Motor neuron (in vitro differentiated cells): Measurements from ENCODE around the gene KIDINS220. TPM values are rescaled to one million over a fixed set of nuclear protein-coding genes. Genes with fewer than 3 reads are reported as not detected.
A peak's percentile ranks its signal among the peaks of the same experiment; 100 is the strongest.

ENCODE experiments used
- ATAC-seq, 8 experiments: fragments of 200-7000 bp; cut with Tn5 transposase; replicated peaks in 6 of 8; 2 replicates each; pipeline ENCODE4 v1.8.0; 2021; ENCODE audit warnings: mild to moderate bottlenecking in 8 of 8, moderate library complexity in 8 of 8
- H3K27ac ChIP-seq, 2 donors: fragments of 250-450 bp; sonication (Bioruptor Pico); 2 replicates each; pipeline ENCODE4 v1.9.0; 2021; ENCODE audit warnings: antibody characterized with exemption in 2 of 2, mild to moderate bottlenecking in 2 of 2, moderate library complexity in 1 of 2
- H3K4me1 ChIP-seq, 2 donors: fragments of 250-450 bp; sonication (Bioruptor Pico); replicated peaks in 1 of 2; 2 replicates each; pipeline ENCODE4 v1.6.1; 2021; ENCODE audit warnings: antibody characterized with exemption in 2 of 2, mild to moderate bottlenecking in 2 of 2, moderate library complexity in 1 of 2
- H3K4me3 ChIP-seq, 5 donors: fragments of 250-450 bp; sonication (Bioruptor Pico); 2 replicates each; pipeline ENCODE4 v1.9.0; 2021; ENCODE audit warnings: antibody characterized with exemption in 5 of 5, mild to moderate bottlenecking in 5 of 5, moderate library complexity in 4 of 5
- WGBS, 10 experiments: fragments of 450-650 bp; shearing (Covaris generic); methylation state at CpG; one replicate each; pipeline ENCODE4 v1.0.0; 2022; 5-methylcytosine and 5-hydroxymethylcytosine counted together
- in situ Hi-C, 9 experiments: fragments of 400-800 bp; cut with MboI; loops; one replicate each; pipeline ENCODE4 v1.15.0; 2021; ENCODE audit warnings: low sequenced_read_pairs in 9 of 9, low pct_unique_long_range_greater_than_20kb in 2 of 9; ENCODE audit not compliant: unreplicated experiment in 9 of 9
- total RNA-seq, 8 experiments: library from RNA; unstranded; fragments of 300-600 nt; gene quantifications; 2 replicates each; pipeline versions ENCODE4 v1.2.3 to v1.2.4, GENCODE V29; 2022

Gene KIDINS220
- total RNA-seq: 100 to 1,000 TPM in 5 of 8 experiments, 10 to 100 TPM in 3; 33.3 to 202 (median 147) TPM

GRCh38 chr2:8836971-8837794 lies at the start of gene KIDINS220:
KIDINS220 (minus strand) TSS chr2:8837613; CDS start chr2:8827093, 10,520 bp downstream.
- Histone ChIP-seq H3K27ac (peak within 1 kb of the TSS; percentile 84 to 88), H3K4me3 (peak within 1 kb of the TSS; percentile 91 to 100 (median 98)), H3K4me1 (peaks cover 12 to 36% of the 10 kb centered on the region in 2 donors)
- in situ Hi-C loops: no loop called here
- 0 to 1% (median 0%) methylated on average over 1 to 12 of the region's 67 CpGs; no CpG with 5 or more reads in 4 of the 10 experiments for whole genome bisulfite sequencing, 10 experiments
- ATAC-seq: peak; percentile 82 to 91 (median 88)

DNA sequence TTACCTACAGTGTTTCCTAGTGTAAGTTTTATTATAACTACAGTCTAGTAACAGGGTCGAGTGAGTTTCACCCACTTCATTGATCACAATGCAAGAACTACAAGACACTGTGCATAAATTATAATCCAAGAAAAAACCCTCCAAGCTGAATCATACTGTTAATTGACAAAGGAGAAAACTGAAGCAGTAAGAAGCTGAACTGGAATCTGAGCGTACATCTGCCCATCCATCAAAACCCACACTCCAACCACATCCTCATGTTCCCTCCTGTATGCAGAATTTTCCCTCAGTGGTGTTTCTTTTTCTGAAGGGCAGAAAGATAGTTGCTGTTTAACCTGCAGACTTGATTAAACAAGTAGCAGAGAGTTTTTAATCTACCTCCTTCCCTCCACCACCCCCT lies 49.5 kb upstream of the KIDINS220 start:
- 40 to 100% (median 83%) methylated on average over 1 to 2 of the region's 2 CpGs; no CpG with 5 or more reads in 3 of the 10 experiments for WGBS, 10 experiments
- no peak overlapping the region for H3K27ac ChIP-seq
- in situ Hi-C loops: loop anchor here in 1 of 9 experiments (25.0 kb wide), 1 partner anchor 250 kb away; no protein-coding TSS in a partner anchor
- no peak for ATAC-seq
- no peaks in the 10 kb centered on the region for H3K4me1 ChIP-seq
- H3K4me3 ChIP-seq: no peak overlapping the region

DNA sequence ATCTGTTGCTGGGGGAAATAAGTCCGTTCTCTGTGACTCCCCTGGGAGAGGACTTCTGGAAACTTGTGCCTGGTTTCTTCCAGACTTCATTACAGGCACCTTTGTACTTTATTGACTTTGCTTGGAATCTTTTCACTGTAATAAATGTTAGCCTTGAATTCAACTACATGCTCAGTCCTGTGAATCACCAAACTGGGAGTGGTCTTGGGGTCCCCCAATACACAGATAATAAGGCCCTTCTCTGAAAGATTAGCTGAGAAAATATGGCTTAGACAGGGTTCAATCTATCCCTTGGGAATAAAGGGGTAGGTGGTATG lies 48.7 kb upstream of the KIDINS220 start:
- in situ Hi-C loops: loop anchor here in 1 of 9 experiments (25.0 kb wide), 1 partner anchor 251 kb away; no protein-coding TSS in a partner anchor
- Histone ChIP-seq H3K27ac (no peak overlapping the region), H3K4me1 (no peaks in the 10 kb centered on the region), H3K4me3 (no peak overlapping the region)
- 100% methylated on average over 1 of the region's 1 CpG; no CpG with 5 or more reads in 7 of the 10 experiments for WGBS, 10 experiments
- no peak for ATAC-seq

DNA sequence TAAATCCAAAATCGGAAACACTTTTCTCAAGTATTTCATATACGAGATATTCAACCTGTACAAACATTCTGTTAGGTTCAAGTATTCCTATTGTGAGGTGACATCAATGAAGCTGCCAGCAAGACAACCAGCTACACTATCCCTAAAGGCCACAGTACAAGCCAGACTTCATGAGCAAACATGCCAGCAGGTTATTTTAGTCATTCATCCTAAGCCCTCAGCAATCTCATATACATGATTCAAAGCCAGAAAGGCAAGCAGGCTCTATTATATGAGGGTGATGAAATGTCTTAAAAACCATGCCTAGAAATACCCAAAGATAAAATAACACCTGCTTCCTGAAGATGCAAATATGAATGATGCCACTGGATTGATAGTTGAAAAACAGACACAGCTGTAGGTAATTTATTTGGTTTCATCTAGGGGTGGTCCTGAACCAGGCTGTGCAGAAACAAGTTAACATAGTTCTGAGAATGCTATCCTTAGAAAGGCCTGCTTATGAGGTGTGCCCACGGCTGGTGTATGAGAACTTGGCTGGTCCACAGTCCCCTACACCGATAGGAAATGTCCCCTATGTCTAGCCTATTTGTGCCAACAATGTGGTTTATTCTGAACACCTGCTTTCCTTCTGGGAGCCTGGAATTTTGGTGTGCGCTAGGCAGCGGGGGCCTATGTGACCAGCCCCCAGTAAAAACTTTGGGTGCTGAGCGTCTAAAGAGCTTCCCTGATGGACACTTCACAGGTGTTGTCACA lies 48.2 kb upstream of the KIDINS220 start:
- in situ Hi-C loops: loop anchor here in 1 of 9 experiments (25.0 kb wide), 1 partner anchor 252 kb away; no protein-coding TSS in a partner anchor
- H3K4me1 ChIP-seq: no peaks in the 10 kb centered on the region
- H3K4me3 ChIP-seq: no peak overlapping the region
- ATAC-seq: no peak
- WGBS, 10 experiments: 73 to 100% (median 100%) methylated on average over 1 to 6 of the region's 7 CpGs; no CpG with 5 or more reads in 1 of the 10 experiments
- no peak overlapping the region for H3K27ac ChIP-seq

DNA sequence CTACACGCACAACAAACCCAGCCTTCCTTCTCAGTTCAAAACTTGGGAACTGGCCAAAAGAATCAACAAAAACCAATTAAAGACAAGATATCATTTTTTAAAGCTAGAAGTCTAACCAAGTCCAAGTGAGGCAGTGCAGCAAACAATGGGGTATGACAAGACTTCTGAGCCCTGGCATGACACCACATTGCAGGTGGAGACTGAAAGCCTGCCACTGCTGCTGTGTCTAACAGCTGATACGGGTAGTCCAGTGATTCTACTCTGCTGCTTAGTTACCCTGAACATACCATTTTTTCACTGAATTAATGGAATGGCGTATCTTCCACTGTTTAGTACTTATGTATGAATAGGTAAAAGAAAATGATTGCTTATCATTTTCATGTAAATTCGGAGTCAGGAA lies 47.4 kb upstream of the KIDINS220 start:
- in situ Hi-C loops: loop anchor here in 1 of 9 experiments (25.0 kb wide), 1 partner anchor 252 kb away; no protein-coding TSS in a partner anchor
- peak in 1 of 8 experiments; percentile 82 for ATAC-seq
- WGBS, 10 experiments: 83 to 100% (median 92%) methylated on average over 2 to 4 of the region's 4 CpGs; no CpG with 5 or more reads in 1 of the 10 experiments
- Histone ChIP-seq H3K4me3 (no peak overlapping the region), H3K4me1 (no peaks in the 10 kb centered on the region), H3K27ac (no peak overlapping the region)

GRCh38 chr2:8882094-8882493 lies 44.7 kb upstream of the KIDINS220 start:
- in situ Hi-C loops: loop anchor here in 1 of 9 experiments (25.0 kb wide), 1 partner anchor 255 kb away; no protein-coding TSS in a partner anchor
- ATAC-seq: peak in 3 of 8 experiments; percentile 36 to 73 (median 42)
- Histone ChIP-seq H3K27ac (no peak overlapping the region), H3K4me1 (no peaks in the 10 kb centered on the region), H3K4me3 (no peak overlapping the region)
- 51 to 100% (median 80%) methylated on average over 2 to 5 of the region's 5 CpGs; no CpG with 5 or more reads in 3 of the 10 experiments for WGBS, 10 experiments

GRCh38 chr2:8877894-8878293 lies 40.5 kb upstream of the KIDINS220 start:
- in situ Hi-C loops: loop anchor here in 1 of 9 experiments (25.0 kb wide), 1 partner anchor 259 kb away; no protein-coding TSS in a partner anchor
- Histone ChIP-seq H3K4me1 (no peaks in the 10 kb centered on the region), H3K27ac (no peak overlapping the region), H3K4me3 (no peak overlapping the region)
- peak in 1 of 8 experiments; percentile 97 for ATAC-seq
- 58 to 100% (median 65%) methylated on average over 1 to 3 of the region's 4 CpGs; no CpG with 5 or more reads in 4 of the 10 experiments for WGBS, 10 experiments

- H3K27ac ChIP-seq: no peak overlapping the region
- 20 to 94% (median 75%) methylated on average over 1 to 4 of the region's 4 CpGs for WGBS, 10 experiments
- peak in 1 of 8 experiments; percentile 29 for ATAC-seq
- in situ Hi-C loops: loop anchor here in 1 of 9 experiments (25.0 kb wide), 1 partner anchor 260 kb away; no protein-coding TSS in a partner anchor
- no peaks in the 10 kb centered on the region for H3K4me1 ChIP-seq
- H3K4me3 ChIP-seq: no peak overlapping the region
Observed at GRCh38 chr2:8877332-8877731, 39.9 kb upstream of the KIDINS220 start.

DNA sequence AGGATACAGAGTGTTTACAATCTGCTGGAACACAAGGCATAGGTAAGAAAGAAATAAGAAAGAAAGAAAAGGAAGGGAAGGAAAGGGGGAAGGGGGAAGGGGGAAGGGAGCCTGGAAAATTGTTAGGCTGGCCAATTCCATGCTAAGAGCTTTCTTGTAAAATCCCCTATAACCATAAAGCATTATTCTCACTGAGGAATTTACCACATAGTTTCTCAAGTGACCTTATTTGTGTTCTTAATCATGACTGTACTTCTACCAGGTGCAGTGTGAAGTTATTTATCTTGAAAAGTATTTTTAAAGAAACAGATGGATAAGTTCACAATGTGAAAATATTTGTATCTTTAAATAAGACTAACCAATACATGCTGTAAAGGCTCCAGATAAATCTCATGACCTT lies 39.2 kb upstream of the KIDINS220 start:
- in situ Hi-C loops: loop anchor here in 1 of 9 experiments (25.0 kb wide), 1 partner anchor 261 kb away; no protein-coding TSS in a partner anchor
- no peak for ATAC-seq
- H3K27ac ChIP-seq: no peak overlapping the region
- H3K4me1 ChIP-seq: no peaks in the 10 kb centered on the region
- H3K4me3 ChIP-seq: no peak overlapping the region

- peak in 4 of 8 experiments; percentile 32 to 44 (median 36) for ATAC-seq
- in situ Hi-C loops: loop anchor here in 2 of 9 experiments (25.0 kb wide), 1 partner anchor 264 kb away; no protein-coding TSS in a partner anchor
- no peak overlapping the region for H3K27ac ChIP-seq
- no peaks in the 10 kb centered on the region for H3K4me1 ChIP-seq
- 29 to 69% (median 62%) methylated on average over 3 to 11 of the region's 11 CpGs; no CpG with 5 or more reads in 1 of the 10 experiments for WGBS, 10 experiments
- no peak overlapping the region for H3K4me3 ChIP-seq
Observed at GRCh38 chr2:8872821-8873432, 35.5 kb upstream of the KIDINS220 start.

DNA sequence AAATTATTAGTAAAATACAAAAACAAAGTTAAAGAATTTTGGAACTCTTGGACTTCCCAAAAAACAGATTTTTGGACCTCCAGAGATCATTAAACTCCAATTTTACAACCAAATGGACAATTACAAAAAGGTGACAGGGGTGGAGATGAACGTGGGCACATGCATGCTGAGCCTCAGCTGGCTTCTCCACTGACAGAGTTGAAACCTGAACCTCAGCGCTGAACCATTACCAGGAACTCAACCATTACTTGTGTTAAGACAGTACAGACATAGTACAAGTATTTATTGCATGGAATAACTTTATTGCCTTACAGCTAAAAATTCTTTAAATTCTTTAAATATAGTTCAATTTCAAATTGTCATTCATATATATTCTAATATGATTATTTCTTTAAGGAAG lies 33.0 kb upstream of the KIDINS220 start:
- WGBS, 10 experiments: 40 to 100% (median 63%) methylated on average over 1 to 2 of the region's 2 CpGs; no CpG with 5 or more reads in 3 of the 10 experiments
- Histone ChIP-seq H3K27ac (no peak overlapping the region), H3K4me1 (no peaks in the 10 kb centered on the region), H3K4me3 (no peak overlapping the region)
- in situ Hi-C loops: loop anchor here in 2 of 9 experiments (25.0 kb wide), 1 partner anchor 267 kb away; no protein-coding TSS in a partner anchor
- no peak for ATAC-seq

DNA sequence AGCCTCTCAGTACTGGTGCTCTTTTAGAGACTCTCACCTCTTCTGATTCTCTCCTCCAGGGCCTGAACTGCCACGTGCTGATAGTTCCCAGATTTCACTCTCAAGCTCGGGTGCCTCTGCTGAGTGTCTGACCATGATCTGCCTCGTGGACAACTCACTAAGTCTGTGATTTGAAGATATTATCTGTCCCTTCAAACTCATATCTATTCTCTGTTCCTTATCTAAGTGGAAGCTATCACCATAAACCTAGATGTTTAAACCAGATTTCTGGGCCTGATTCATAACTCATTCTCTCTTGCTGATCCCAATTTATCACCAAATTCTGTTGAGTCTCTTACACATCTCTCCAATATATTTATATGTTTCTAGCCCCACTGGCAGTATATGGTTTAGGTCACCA lies 29.9 kb upstream of the KIDINS220 start:
- ATAC-seq: no peak
- no peaks in the 10 kb centered on the region for H3K4me1 ChIP-seq
- in situ Hi-C loops: loop anchor here in 2 of 9 experiments (25.0 kb wide), 1 partner anchor 270 kb away; no protein-coding TSS in a partner anchor
- H3K4me3 ChIP-seq: no peak overlapping the region
- 64 to 100% (median 83%) methylated on average over 1 to 3 of the region's 3 CpGs; no CpG with 5 or more reads in 4 of the 10 experiments for WGBS, 10 experiments
- H3K27ac ChIP-seq: no peak overlapping the region
